H9 (cell line): ENCODE results near the gene MOV10. TPM values are rescaled to one million over a fixed set of nuclear protein-coding genes. Genes with fewer than 3 reads are reported as not detected.

ENCODE experiments used
- DNase-seq: peaks from one replicate; pipeline ENCODE4 v3.0.0-alpha.2; 2017
- H2AFZ ChIP-seq: one replicate; pipeline ENCODE4 v1.6.1; 2013; ENCODE audit warnings: mild to moderate bottlenecking, low read length, control low read depth, moderate library complexity
- H2AK5ac ChIP-seq: 2 replicates; pipeline ENCODE4 v1.6.1; 2013; ENCODE audit warnings: low read length, control low read depth, mixed read lengths; ENCODE audit not compliant: insufficient read length
- H2BK120ac ChIP-seq: one replicate; pipeline ENCODE4 v1.6.1; 2013; ENCODE audit warnings: low read depth, mild to moderate bottlenecking, low read length, control low read depth, inconsistent platforms; ENCODE audit not compliant: poor library complexity, severe bottlenecking
- H2BK12ac ChIP-seq: 2 replicates; pipeline ENCODE4 v1.6.1; 2013; ENCODE audit warnings: low read length, control low read depth, mixed read lengths, low read depth; ENCODE audit not compliant: insufficient read length
- H2BK15ac ChIP-seq: 2 replicates; pipeline ENCODE4 v1.6.1; 2013; ENCODE audit warnings: low read depth, low read length, control low read depth
- H2BK20ac ChIP-seq: one replicate; pipeline ENCODE4 v1.6.1; 2013; ENCODE audit warnings: low read depth, mild to moderate bottlenecking, low read length, control low read depth, inconsistent platforms; ENCODE audit not compliant: poor library complexity, severe bottlenecking
- H2BK5ac ChIP-seq: 2 replicates; pipeline ENCODE4 v1.6.1; 2013; ENCODE audit warnings: low read length, control low read depth, mixed read lengths; ENCODE audit not compliant: insufficient read length
- H3K14ac ChIP-seq: 2 replicates; pipeline ENCODE4 v1.6.1; 2013; ENCODE audit warnings: low read length, control low read depth; ENCODE audit not compliant: insufficient read depth
- H3K18ac ChIP-seq: 2 replicates; pipeline ENCODE4 v1.6.1; 2013; ENCODE audit warnings: low read depth, mild to moderate bottlenecking, mixed read lengths, low read length, control low read depth; ENCODE audit not compliant: insufficient read length
- H3K23ac ChIP-seq: 2 replicates; pipeline ENCODE4 v1.6.1; 2013; ENCODE audit warnings: low read length, control low read depth, mixed read lengths, low read depth; ENCODE audit not compliant: insufficient read length
- H3K23me2 ChIP-seq: 2 replicates; pipeline ENCODE4 v1.6.1; 2013; ENCODE audit warnings: low read depth, mild to moderate bottlenecking, mixed read lengths, low read length, control low read depth; ENCODE audit not compliant: insufficient read length, poor library complexity, severe bottlenecking
- H3K27ac ChIP-seq: 2 replicates; pipeline ENCODE4 v1.5.1; 2013; ENCODE audit warnings: low read length, control low read depth, mixed read lengths, low read depth; ENCODE audit not compliant: insufficient read length
- H3K27me3 ChIP-seq: 2 replicates; pipeline ENCODE4 v1.6.1; 2013; ENCODE audit warnings: low read length, control low read depth, inconsistent platforms; ENCODE audit not compliant: insufficient read depth
- H3K4ac ChIP-seq: 2 replicates; pipeline ENCODE4 v1.6.1; 2013; ENCODE audit warnings: low read depth, mild to moderate bottlenecking, control low read depth, inconsistent platforms, low read length, moderate library complexity
- H3K4me1 ChIP-seq: 2 replicates; pipeline ENCODE4 v1.6.1; 2013; ENCODE audit warnings: low read length, control low read depth, inconsistent platforms; ENCODE audit not compliant: insufficient read depth
- H3K4me2 ChIP-seq: 2 replicates; pipeline ENCODE4 v1.6.1; 2013; ENCODE audit warnings: low read length, control low read depth, mixed read lengths; ENCODE audit not compliant: insufficient read length, insufficient read depth
- H3K56ac ChIP-seq: 2 replicates; pipeline ENCODE4 v1.6.1; 2013; ENCODE audit warnings: low read depth, mild to moderate bottlenecking, mixed read lengths, low read length, control low read depth; ENCODE audit not compliant: insufficient read length
- H3K79me1 ChIP-seq: 2 replicates; pipeline ENCODE4 v1.6.1; 2013; ENCODE audit warnings: low read depth, mild to moderate bottlenecking, moderate library complexity, low read length, control low read depth, inconsistent platforms; ENCODE audit not compliant: insufficient read depth, poor library complexity, severe bottlenecking
- H3K79me2 ChIP-seq: 2 replicates; pipeline ENCODE4 v1.6.1; 2013; ENCODE audit warnings: low read length, control low read depth, inconsistent platforms; ENCODE audit not compliant: insufficient read depth
- H3K9ac ChIP-seq: 2 replicates; pipeline ENCODE4 v1.6.1; 2013; ENCODE audit warnings: low read length, control low read depth, mixed read lengths; ENCODE audit not compliant: insufficient read length; ENCODE audit errors: extremely low read depth
- H3K9me3 ChIP-seq: one replicate; pipeline ENCODE4 v1.6.1; 2013; ENCODE audit warnings: low read depth, low read length, inconsistent platforms; ENCODE audit not compliant: control insufficient read depth
- H3T11ph ChIP-seq: one replicate; pipeline ENCODE4 v1.6.1; 2013; ENCODE audit warnings: mild to moderate bottlenecking, low read length, control low read depth, inconsistent platforms
- H4K20me1 ChIP-seq: one replicate; pipeline ENCODE4 v1.6.1; 2013; ENCODE audit not compliant: control insufficient read depth, insufficient read length, insufficient read depth
- H4K5ac ChIP-seq: 2 replicates; pipeline ENCODE4 v1.6.1; 2013; ENCODE audit warnings: low read depth, mild to moderate bottlenecking, mixed read lengths, low read length, control low read depth; ENCODE audit not compliant: insufficient read length
- H4K8ac ChIP-seq: replicated peaks from 2 replicates; pipeline ENCODE4 v1.6.1; 2013; ENCODE audit warnings: low read length, control low read depth, mixed read lengths, low read depth; ENCODE audit not compliant: insufficient read length
- H4K91ac ChIP-seq: 2 replicates; pipeline ENCODE4 v1.6.1; 2013; ENCODE audit warnings: low read depth, mild to moderate bottlenecking, moderate library complexity, mixed read lengths, low read length, control low read depth; ENCODE audit not compliant: insufficient read length
- H3K27ac Mint-ChIP-seq, 3 experiments: 2 replicates in 2 of 3; 3 replicates in 1 of 3; pipeline ENCODE4 v1.8.0; 2020 to 2021; ENCODE audit warnings: mixed read lengths in 3 of 3, mild to moderate bottlenecking in 1 of 3, moderate library complexity in 1 of 3
- H3K27me3 Mint-ChIP-seq: 2 replicates; pipeline ENCODE4 v1.8.0; 2021; ENCODE audit warnings: low read depth, mild to moderate bottlenecking, moderate library complexity, mixed read lengths
- H3K36me3 Mint-ChIP-seq, 3 experiments: 2 replicates in 2 of 3; 3 replicates in 1 of 3; pipeline ENCODE4 v1.8.0; 2020 to 2021; ENCODE audit warnings: low read depth in 3 of 3, mixed read lengths in 3 of 3; ENCODE audit not compliant: insufficient read depth in 1 of 3
- H3K4me1 Mint-ChIP-seq, 2 experiments: 2 replicates each; pipeline ENCODE4 v1.8.0; 2020; ENCODE audit warnings: mixed read lengths in 2 of 2
- H3K4me3 Mint-ChIP-seq, 2 experiments: 2 replicates in 1 of 2; 3 replicates in 1 of 2; pipeline ENCODE4 v1.8.0; 2020 to 2021; ENCODE audit warnings: mild to moderate bottlenecking in 2 of 2, mixed read lengths in 2 of 2, moderate library complexity in 1 of 2
- H3K9me3 Mint-ChIP-seq, 2 experiments: 2 replicates in 1 of 2; 3 replicates in 1 of 2; pipeline ENCODE4 v1.8.0; 2020; ENCODE audit warnings: mild to moderate bottlenecking in 2 of 2, mixed read lengths in 2 of 2, moderate library complexity in 1 of 2
- WGBS: extraction: QIAGEN DNeasy Blood & Tissue Kit; methylation state at CpG from one replicate; pipeline ENCODE4 v1.1.7; 2013; ENCODE audit warnings: missing lambda C conversion rate, low lambda C conversion rate, mixed read lengths; ENCODE audit not compliant: insufficient read length; ENCODE audit errors: extremely low coverage; 5-methylcytosine and 5-hydroxymethylcytosine counted together
- total RNA-seq: library from RNA; stranded (reverse); gene quantifications from 2 replicates; pipeline ENCODE4 v1.2.1, GENCODE V29; 2021
- TF ChIP-seq, protein P1 (sequence below): fragments of 200-600 bp; sonication (generic); conservative IDR thresholded peaks from 3 replicates; pipeline ENCODE4 v1.8.0; 2021; ENCODE audit warnings: antibody characterized with exemption, mild to moderate bottlenecking

The MOV10 gene
- total RNA-seq, 1 experiment from 2014 or later: 77.8 TPM

DNA sequence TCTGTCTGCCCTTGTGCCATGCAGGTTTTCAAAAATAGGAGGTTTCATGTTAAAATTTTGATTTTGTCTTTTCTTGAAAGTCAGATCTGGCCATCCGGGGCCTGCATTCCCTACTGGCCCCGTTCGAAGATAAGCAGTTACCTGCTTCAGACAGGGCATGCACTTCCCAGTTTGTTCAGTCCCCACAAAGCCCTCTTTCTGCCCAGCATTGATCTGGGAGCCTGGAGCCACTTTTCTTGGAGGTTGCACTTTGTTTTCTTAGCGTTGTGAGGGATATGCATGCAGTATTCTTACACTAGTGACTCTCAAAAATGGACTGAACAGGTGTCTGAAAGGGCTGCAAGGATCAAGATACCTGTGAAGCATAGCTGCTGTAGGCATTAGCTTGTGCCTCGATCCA, 11.5 kb downstream of the MOV10 start:
- no peak overlapping the region for H4K8ac ChIP-seq
- WGBS: no CpG with 5 or more reads among the region's 5 CpGs
- H3K23ac ChIP-seq: no peak overlapping the region
- H3K9ac ChIP-seq: no peak overlapping the region
- H3K4me2 ChIP-seq: no peak overlapping the region
- no peak overlapping the region for H2BK15ac ChIP-seq
- no peak for DNase-seq
- Mint-ChIP-seq H3K4me1 (peaks cover 11 to 12% of the 10 kb centered on the region in 2 experiments), H3K4me3 (no peak overlapping the region), H3K36me3 (peaks cover 2 to 23% (median 22%) of the 10 kb centered on the region in 3 experiments; a peak in 6 of 7 replicates), H3K9me3 (no peaks in the 10 kb centered on the region), H3K27me3 (no peaks in the 10 kb centered on the region), H3K27ac (no peak overlapping the region)
- TF ChIP-seq, protein P1, sequence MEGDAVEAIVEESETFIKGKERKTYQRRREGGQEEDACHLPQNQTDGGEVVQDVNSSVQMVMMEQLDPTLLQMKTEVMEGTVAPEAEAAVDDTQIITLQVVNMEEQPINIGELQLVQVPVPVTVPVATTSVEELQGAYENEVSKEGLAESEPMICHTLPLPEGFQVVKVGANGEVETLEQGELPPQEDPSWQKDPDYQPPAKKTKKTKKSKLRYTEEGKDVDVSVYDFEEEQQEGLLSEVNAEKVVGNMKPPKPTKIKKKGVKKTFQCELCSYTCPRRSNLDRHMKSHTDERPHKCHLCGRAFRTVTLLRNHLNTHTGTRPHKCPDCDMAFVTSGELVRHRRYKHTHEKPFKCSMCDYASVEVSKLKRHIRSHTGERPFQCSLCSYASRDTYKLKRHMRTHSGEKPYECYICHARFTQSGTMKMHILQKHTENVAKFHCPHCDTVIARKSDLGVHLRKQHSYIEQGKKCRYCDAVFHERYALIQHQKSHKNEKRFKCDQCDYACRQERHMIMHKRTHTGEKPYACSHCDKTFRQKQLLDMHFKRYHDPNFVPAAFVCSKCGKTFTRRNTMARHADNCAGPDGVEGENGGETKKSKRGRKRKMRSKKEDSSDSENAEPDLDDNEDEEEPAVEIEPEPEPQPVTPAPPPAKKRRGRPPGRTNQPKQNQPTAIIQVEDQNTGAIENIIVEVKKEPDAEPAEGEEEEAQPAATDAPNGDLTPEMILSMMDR: no peak
- H3K56ac ChIP-seq: no peak overlapping the region
- H3K4ac ChIP-seq: no peak overlapping the region
- H2AK5ac ChIP-seq: no peak overlapping the region
- no peaks in the 10 kb centered on the region for H4K20me1 ChIP-seq
- no peaks in the 10 kb centered on the region for H3K79me2 ChIP-seq
- H4K91ac ChIP-seq: no peak overlapping the region
- no peak overlapping the region for H3K18ac ChIP-seq
- no peaks in the 10 kb centered on the region for H3K79me1 ChIP-seq
- H3K4me1 ChIP-seq: no peaks in the 10 kb centered on the region
- H4K5ac ChIP-seq: no peak overlapping the region
- H2BK12ac ChIP-seq: no peak overlapping the region
- H3T11ph ChIP-seq: no peak overlapping the region
- no peak overlapping the region for H2BK20ac ChIP-seq
- no peaks in the 10 kb centered on the region for H3K9me3 ChIP-seq
- no peaks in the 10 kb centered on the region for H3K23me2 ChIP-seq
- H2BK5ac ChIP-seq: no peak overlapping the region
- no peaks in the 10 kb centered on the region for H3K27me3 ChIP-seq
- H3K14ac ChIP-seq: no peak overlapping the region
- H3K27ac ChIP-seq: no peak overlapping the region
- H2AFZ ChIP-seq: no peak overlapping the region
- no peak overlapping the region for H2BK120ac ChIP-seq
